ENCODE results near the gene CALHM5.

The CALHM5 gene

DNA sequence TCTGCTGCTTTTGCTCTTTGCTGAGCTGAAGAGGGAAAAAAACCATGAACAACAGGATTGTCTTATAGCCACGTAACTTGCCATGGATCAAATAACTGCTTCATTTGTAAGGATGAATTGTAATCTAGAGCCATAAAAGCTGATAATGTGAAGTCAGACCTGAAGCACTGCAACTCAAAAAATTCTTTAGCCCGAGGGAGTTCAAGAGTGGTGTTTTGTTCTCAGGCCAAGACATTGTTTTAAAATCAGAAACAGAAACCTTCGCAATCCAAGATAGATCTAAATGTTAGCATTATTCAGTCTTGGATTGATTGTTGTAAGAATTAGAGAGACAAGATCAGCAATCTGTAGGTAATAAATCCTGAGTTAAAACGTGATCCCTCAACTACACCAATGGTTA is 34.2 kb downstream of the CALHM5 start, which contains the start of gene TRAPPC3L:
Gene TRAPPC3L (minus strand): TSS at position 34 of the 400 bp plus-strand sequence. CDS start 170 bp downstream, outside the sequence.
- Histone ChIP-seq H2AFZ (ENCODE audit: low read length) (no peak within 1 kb of the TSS), H3K9me2 (replicated peaks; ENCODE audit: low read depth, low read length) (no peaks in the 10 kb centered on the region), H3F3A (ENCODE audit: low read depth) (no peaks in the 10 kb centered on the region), H3K4me3 (ENCODE audit: low read length, poor library complexity, severe bottlenecking) (no peak within 1 kb of the TSS), H3K9ac (ENCODE audit: low read depth, low read length, poor library complexity, severe bottlenecking) (no peak within 1 kb of the TSS), H4K20me1 (ENCODE audit: insufficient read depth, low read length, poor library complexity, severe bottlenecking) (no peaks in the 10 kb centered on the region), H3K79me2 (ENCODE audit: insufficient read depth, low read length) (no peaks in the 10 kb centered on the region), H3K9me3 (ENCODE audit: insufficient read depth, low read depth, low read length) (no peaks in the 10 kb centered on the region), H3K36me3 (ENCODE audit: insufficient read depth, low read length) (no peaks in the 10 kb centered on the region), H3K4me1 (ENCODE audit: insufficient read depth, low read length, poor library complexity, severe bottlenecking) (no peaks in the 10 kb centered on the region), H3K4me2 (ENCODE audit: low read depth, low read length, poor library complexity, severe bottlenecking) (no peak within 1 kb of the TSS), H3K27me3 (ENCODE audit: insufficient read depth, low read length, poor library complexity, severe bottlenecking) (no peaks in the 10 kb centered on the region)
- TF ChIP-seq, protein P1, sequence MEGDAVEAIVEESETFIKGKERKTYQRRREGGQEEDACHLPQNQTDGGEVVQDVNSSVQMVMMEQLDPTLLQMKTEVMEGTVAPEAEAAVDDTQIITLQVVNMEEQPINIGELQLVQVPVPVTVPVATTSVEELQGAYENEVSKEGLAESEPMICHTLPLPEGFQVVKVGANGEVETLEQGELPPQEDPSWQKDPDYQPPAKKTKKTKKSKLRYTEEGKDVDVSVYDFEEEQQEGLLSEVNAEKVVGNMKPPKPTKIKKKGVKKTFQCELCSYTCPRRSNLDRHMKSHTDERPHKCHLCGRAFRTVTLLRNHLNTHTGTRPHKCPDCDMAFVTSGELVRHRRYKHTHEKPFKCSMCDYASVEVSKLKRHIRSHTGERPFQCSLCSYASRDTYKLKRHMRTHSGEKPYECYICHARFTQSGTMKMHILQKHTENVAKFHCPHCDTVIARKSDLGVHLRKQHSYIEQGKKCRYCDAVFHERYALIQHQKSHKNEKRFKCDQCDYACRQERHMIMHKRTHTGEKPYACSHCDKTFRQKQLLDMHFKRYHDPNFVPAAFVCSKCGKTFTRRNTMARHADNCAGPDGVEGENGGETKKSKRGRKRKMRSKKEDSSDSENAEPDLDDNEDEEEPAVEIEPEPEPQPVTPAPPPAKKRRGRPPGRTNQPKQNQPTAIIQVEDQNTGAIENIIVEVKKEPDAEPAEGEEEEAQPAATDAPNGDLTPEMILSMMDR (conservative IDR thresholded peaks at IDR 0.05; ENCODE audit: low read length): no peak
- no peak for TF ChIP-seq EZH2phosphoT487 (IDR thresholded peaks at IDR 0.05; ENCODE audit: borderline replicate concordance)

DNA sequence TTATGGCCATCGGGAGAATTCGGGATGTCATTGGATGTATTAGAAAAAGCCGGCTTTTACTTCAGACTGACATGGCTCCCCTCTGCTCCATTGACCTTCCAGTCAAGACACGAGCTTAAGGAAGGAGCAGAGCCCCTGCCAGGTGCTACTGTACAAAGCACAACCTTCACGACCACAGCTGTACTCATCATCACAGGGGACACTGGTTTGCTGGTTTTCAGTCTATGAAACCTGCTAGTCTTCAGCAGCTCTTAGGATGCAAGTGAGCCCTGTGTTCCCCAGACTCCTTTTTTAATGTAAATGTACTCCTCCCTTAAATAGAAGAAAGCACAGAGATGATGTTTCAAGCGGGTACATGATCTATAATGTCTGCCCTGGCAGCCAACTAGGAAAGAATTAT is 35.9 kb downstream of the CALHM5 start:
- Histone ChIP-seq H3K9ac (ENCODE audit: low read depth, low read length, poor library complexity, severe bottlenecking) (no peak overlapping the region), H2AFZ (ENCODE audit: low read length) (no peak overlapping the region), H3K9me3 (ENCODE audit: insufficient read depth, low read depth, low read length) (no peaks in the 10 kb centered on the region), H3K4me3 (ENCODE audit: low read length, poor library complexity, severe bottlenecking) (no peak overlapping the region), H4K20me1 (ENCODE audit: insufficient read depth, low read length, poor library complexity, severe bottlenecking) (no peaks in the 10 kb centered on the region), H3K36me3 (ENCODE audit: insufficient read depth, low read length) (no peaks in the 10 kb centered on the region), H3K79me2 (ENCODE audit: insufficient read depth, low read length) (no peaks in the 10 kb centered on the region), H3F3A (ENCODE audit: low read depth) (no peaks in the 10 kb centered on the region), H3K9me2 (replicated peaks; ENCODE audit: low read depth, low read length) (no peaks in the 10 kb centered on the region), H3K27me3 (ENCODE audit: insufficient read depth, low read length, poor library complexity, severe bottlenecking) (no peaks in the 10 kb centered on the region), H3K4me2 (ENCODE audit: low read depth, low read length, poor library complexity, severe bottlenecking) (no peak overlapping the region), H3K4me1 (ENCODE audit: insufficient read depth, low read length, poor library complexity, severe bottlenecking) (no peaks in the 10 kb centered on the region)
- TF ChIP-seq, protein P1 (conservative IDR thresholded peaks at IDR 0.05; ENCODE audit: low read length): no peak
- no peak for TF ChIP-seq EZH2phosphoT487 (IDR thresholded peaks at IDR 0.05; ENCODE audit: borderline replicate concordance)

DNA sequence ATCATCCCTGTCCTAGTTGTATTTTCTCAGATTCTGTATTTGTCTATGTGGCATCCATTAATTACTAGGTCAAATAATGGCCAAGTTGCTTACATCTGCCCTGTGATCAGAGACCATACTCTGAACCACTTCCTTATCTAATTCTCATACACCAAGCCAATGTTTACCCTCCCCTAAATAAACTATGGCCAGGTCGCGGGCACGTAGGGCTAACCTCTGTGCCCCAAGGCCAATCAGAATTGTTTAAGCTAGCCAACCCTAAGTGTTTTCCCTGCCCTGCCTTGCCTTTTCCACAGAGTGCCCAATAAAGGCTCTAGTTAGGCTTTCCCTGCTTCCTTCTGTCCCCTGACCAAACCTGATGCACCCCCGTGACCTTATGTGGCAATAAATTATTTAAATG is 39.4 kb downstream of the CALHM5 start:
- Histone ChIP-seq H3K36me3 (ENCODE audit: insufficient read depth, low read length) (no peaks in the 10 kb centered on the region), H4K20me1 (ENCODE audit: insufficient read depth, low read length, poor library complexity, severe bottlenecking) (no peaks in the 10 kb centered on the region), H2AFZ (ENCODE audit: low read length) (no peak overlapping the region), H3K9ac (ENCODE audit: low read depth, low read length, poor library complexity, severe bottlenecking) (no peak overlapping the region), H3K9me3 (ENCODE audit: insufficient read depth, low read depth, low read length) (no peaks in the 10 kb centered on the region), H3K27me3 (ENCODE audit: insufficient read depth, low read length, poor library complexity, severe bottlenecking) (no peaks in the 10 kb centered on the region), H3F3A (ENCODE audit: low read depth) (no peaks in the 10 kb centered on the region), H3K9me2 (replicated peaks; ENCODE audit: low read depth, low read length) (no peaks in the 10 kb centered on the region), H3K4me3 (ENCODE audit: low read length, poor library complexity, severe bottlenecking) (no peak overlapping the region), H3K4me1 (ENCODE audit: insufficient read depth, low read length, poor library complexity, severe bottlenecking) (no peaks in the 10 kb centered on the region), H3K79me2 (ENCODE audit: insufficient read depth, low read length) (no peaks in the 10 kb centered on the region), H3K4me2 (ENCODE audit: low read depth, low read length, poor library complexity, severe bottlenecking) (no peak overlapping the region)
- TF ChIP-seq, protein P1 (conservative IDR thresholded peaks at IDR 0.05; ENCODE audit: low read length): no peak
- no peak for TF ChIP-seq EZH2phosphoT487 (IDR thresholded peaks at IDR 0.05; ENCODE audit: borderline replicate concordance)
